HL-60 (cell line): Measurements from ENCODE around the gene VTI1A.

Experiments used
- POLR2AphosphoS5 ChIP-seq: IDR thresholded peaks from 2 replicates; pipeline ENCODE4 v1.6.1; 2012; ENCODE audit warnings: low read depth
- TF ChIP-seq, protein P1 (sequence below): IDR thresholded peaks from one replicate; pipeline ENCODE4 v1.5.1; 2011; ENCODE audit warnings: low read length, control low read depth, inconsistent platforms; ENCODE audit not compliant: insufficient read depth
- TF ChIP-seq, protein P2 (sequence below): IDR thresholded peaks from 2 replicates; pipeline ENCODE4 v1.6.1; 2012; ENCODE audit warnings: low read depth; ENCODE audit not compliant: insufficient replicate concordance

DNA sequence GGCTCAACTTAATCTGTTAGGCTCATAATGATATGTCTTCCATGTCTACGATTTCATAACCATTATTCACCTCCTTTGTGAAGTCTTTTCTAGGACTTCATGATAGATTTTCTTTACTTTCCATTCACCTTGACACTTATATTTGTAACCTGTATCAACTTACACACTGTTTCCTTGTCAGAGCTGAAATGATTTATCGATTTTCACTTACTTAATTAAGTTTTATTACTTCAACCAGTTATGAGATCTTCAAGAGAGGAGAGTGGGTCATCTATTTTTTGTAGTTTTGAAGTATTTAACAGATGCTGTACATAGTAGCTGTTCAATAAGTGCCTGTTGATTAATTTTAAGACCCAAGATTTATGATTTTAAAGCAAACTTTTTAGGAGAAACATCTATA lies 37.4 kb downstream of the VTI1A start:
- TF ChIP-seq, protein P1, sequence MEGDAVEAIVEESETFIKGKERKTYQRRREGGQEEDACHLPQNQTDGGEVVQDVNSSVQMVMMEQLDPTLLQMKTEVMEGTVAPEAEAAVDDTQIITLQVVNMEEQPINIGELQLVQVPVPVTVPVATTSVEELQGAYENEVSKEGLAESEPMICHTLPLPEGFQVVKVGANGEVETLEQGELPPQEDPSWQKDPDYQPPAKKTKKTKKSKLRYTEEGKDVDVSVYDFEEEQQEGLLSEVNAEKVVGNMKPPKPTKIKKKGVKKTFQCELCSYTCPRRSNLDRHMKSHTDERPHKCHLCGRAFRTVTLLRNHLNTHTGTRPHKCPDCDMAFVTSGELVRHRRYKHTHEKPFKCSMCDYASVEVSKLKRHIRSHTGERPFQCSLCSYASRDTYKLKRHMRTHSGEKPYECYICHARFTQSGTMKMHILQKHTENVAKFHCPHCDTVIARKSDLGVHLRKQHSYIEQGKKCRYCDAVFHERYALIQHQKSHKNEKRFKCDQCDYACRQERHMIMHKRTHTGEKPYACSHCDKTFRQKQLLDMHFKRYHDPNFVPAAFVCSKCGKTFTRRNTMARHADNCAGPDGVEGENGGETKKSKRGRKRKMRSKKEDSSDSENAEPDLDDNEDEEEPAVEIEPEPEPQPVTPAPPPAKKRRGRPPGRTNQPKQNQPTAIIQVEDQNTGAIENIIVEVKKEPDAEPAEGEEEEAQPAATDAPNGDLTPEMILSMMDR = no peak
- TF ChIP-seq POLR2AphosphoS5 = no peak
- TF ChIP-seq, protein P2, sequence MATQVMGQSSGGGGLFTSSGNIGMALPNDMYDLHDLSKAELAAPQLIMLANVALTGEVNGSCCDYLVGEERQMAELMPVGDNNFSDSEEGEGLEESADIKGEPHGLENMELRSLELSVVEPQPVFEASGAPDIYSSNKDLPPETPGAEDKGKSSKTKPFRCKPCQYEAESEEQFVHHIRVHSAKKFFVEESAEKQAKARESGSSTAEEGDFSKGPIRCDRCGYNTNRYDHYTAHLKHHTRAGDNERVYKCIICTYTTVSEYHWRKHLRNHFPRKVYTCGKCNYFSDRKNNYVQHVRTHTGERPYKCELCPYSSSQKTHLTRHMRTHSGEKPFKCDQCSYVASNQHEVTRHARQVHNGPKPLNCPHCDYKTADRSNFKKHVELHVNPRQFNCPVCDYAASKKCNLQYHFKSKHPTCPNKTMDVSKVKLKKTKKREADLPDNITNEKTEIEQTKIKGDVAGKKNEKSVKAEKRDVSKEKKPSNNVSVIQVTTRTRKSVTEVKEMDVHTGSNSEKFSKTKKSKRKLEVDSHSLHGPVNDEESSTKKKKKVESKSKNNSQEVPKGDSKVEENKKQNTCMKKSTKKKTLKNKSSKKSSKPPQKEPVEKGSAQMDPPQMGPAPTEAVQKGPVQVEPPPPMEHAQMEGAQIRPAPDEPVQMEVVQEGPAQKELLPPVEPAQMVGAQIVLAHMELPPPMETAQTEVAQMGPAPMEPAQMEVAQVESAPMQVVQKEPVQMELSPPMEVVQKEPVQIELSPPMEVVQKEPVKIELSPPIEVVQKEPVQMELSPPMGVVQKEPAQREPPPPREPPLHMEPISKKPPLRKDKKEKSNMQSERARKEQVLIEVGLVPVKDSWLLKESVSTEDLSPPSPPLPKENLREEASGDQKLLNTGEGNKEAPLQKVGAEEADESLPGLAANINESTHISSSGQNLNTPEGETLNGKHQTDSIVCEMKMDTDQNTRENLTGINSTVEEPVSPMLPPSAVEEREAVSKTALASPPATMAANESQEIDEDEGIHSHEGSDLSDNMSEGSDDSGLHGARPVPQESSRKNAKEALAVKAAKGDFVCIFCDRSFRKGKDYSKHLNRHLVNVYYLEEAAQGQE = no peak
